Measurements from ENCODE around the gene MT1B. TPM values are rescaled to one million over a fixed set of nuclear protein-coding genes. Genes with fewer than 3 reads are reported as not detected.

The MT1B gene
- total and polyA plus RNA-seq, 2 of the 13 experiments (the other 11 are each of a cell fraction or from before 2014, with no cell fraction given), result 0.89 TPM; not detected in 1

GRCh38 chr16:56607675-56608042 is 44.0 kb upstream of the MT1B start:
- POLR2A ChIA-PET, result interaction anchor here (0.8 to 3.4 kb wide), 18 partner anchors 11 to 765 kb away, joined by 3 to 39 read pairs (median 4); partner anchors contain the start of genes CX3CL1, HERPUD1, MT1E and MT1G
- FAIRE-seq, result no peak
- peak overlapping the region; percentile 79 for H3K9ac ChIP-seq (ENCODE audit: insufficient read depth, low read depth, low read length)
- no peaks in the 10 kb centered on the region for H3K36me3 ChIP-seq (replicated peaks in 1 of 2; ENCODE audit: control insufficient read depth in 1 of 2, insufficient read depth in 2 of 2, low read length in 2 of 2)
- peak; percentile 2 for ATAC-seq
- H4K20me1 ChIP-seq (ENCODE audit: insufficient read depth, low read length), result no peaks in the 10 kb centered on the region
- no peaks in the 10 kb centered on the region; a peak in 1 of 5 replicates for H3K27me3 ChIP-seq (ENCODE audit: control insufficient read depth in 1 of 2, insufficient read depth in 2 of 2, low read length in 2 of 2)
- TSS peak; percentile 95 for BruUV-seq (replicated peaks)
- H3K79me2 ChIP-seq (ENCODE audit: insufficient read depth, low read length), result no peaks in the 10 kb centered on the region
- peak overlapping the region; percentile 75 to 84 (median 78) for H3K4me3 ChIP-seq (replicated peaks in 1 of 3; ENCODE audit: insufficient read depth in 1 of 3, low read depth in 2 of 3, low read length in 3 of 3)
- H2AFZ ChIP-seq (ENCODE audit: low read length), result no peak overlapping the region
- peak overlapping the region; percentile 91 for H3K4me2 ChIP-seq (ENCODE audit: low read depth, low read length)
- intact Hi-C loops (cut with micrococcal nuclease; ENCODE audit: unreplicated experiment), result loop anchor here (1.0 to 10.0 kb wide), 4 partner anchors 19 to 257 kb away; partner anchors contain the start of genes MT1B, MT1F and SLC12A3
- CTCF ChIA-PET (ENCODE audit: low intra/inter-chr PET ratio, low total read pairs), result no interaction called here
- no peak for DNase-seq (ENCODE audit: low spot score)
- no peaks in the 10 kb centered on the region for H3K9me3 ChIP-seq (ENCODE audit: low read length)
- in situ Hi-C loops (cut with HindIII; ENCODE audit: extremely low pct_ligation_motif_present, low pct_unique_long_range_greater_than_20kb), result no loop called here
- H3K4me1 ChIP-seq (ENCODE audit: insufficient read depth, low read length), result peaks cover 72% of the 10 kb centered on the region
- H3K27ac ChIP-seq (ENCODE audit: extremely low read length, insufficient read depth, low read length), result peak overlapping the region; percentile 93
- 0% methylated on average over 2 of the region's 2 CpGs for WGBS (ENCODE audit: low lambda C conversion rate)
- no peak for TF ChIP-seq HNF4G (IDR thresholded peaks at IDR 0.05; ENCODE audit: borderline replicate concordance, low read depth, low read length)
- no peak for TF ChIP-seq HNF4G (CRISPR knock-in tag; IDR thresholded peaks at IDR 0.05; ENCODE audit: borderline replicate concordance, low read depth)
- TF ChIP-seq ZSCAN30 (CRISPR knock-in tag; IDR thresholded peaks at IDR 0.05), result peak; percentile 36; the same call in 1 of the 2 replicates
- TF ChIP-seq ZNF17 (CRISPR knock-in tag; IDR thresholded peaks at IDR 0.05), result no peak
- TF ChIP-seq ZFP36L2 (CRISPR knock-in tag; IDR thresholded peaks at IDR 0.05), result no peak
- TF ChIP-seq, protein P1, sequence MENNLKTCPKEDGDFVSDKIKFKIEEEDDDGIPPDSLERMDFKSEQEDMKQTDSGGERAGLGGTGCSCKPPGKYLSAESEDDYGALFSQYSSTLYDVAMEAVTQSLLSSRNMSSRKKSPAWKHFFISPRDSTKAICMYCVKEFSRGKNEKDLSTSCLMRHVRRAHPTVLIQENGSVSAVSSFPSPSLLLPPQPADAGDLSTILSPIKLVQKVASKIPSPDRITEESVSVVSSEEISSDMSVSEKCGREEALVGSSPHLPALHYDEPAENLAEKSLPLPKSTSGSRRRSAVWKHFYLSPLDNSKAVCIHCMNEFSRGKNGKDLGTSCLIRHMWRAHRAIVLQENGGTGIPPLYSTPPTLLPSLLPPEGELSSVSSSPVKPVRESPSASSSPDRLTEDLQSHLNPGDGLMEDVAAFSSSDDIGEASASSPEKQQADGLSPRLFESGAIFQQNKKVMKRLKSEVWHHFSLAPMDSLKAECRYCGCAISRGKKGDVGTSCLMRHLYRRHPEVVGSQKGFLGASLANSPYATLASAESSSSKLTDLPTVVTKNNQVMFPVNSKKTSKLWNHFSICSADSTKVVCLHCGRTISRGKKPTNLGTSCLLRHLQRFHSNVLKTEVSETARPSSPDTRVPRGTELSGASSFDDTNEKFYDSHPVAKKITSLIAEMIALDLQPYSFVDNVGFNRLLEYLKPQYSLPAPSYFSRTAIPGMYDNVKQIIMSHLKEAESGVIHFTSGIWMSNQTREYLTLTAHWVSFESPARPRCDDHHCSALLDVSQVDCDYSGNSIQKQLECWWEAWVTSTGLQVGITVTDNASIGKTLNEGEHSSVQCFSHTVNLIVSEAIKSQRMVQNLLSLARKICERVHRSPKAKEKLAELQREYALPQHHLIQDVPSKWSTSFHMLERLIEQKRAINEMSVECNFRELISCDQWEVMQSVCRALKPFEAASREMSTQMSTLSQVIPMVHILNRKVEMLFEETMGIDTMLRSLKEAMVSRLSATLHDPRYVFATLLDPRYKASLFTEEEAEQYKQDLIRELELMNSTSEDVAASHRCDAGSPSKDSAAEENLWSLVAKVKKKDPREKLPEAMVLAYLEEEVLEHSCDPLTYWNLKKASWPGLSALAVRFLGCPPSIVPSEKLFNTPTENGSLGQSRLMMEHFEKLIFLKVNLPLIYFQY (CRISPR knock-in tag; IDR thresholded peaks at IDR 0.05; ENCODE audit: borderline replicate concordance), result no peak
- no peak for TF ChIP-seq ZNF841 (CRISPR knock-in tag; IDR thresholded peaks at IDR 0.05; ENCODE audit: borderline replicate concordance)
- TF ChIP-seq ZNF441 (CRISPR knock-in tag; IDR thresholded peaks at IDR 0.05; ENCODE audit: borderline replicate concordance), result no peak
- TF ChIP-seq, protein P2, sequence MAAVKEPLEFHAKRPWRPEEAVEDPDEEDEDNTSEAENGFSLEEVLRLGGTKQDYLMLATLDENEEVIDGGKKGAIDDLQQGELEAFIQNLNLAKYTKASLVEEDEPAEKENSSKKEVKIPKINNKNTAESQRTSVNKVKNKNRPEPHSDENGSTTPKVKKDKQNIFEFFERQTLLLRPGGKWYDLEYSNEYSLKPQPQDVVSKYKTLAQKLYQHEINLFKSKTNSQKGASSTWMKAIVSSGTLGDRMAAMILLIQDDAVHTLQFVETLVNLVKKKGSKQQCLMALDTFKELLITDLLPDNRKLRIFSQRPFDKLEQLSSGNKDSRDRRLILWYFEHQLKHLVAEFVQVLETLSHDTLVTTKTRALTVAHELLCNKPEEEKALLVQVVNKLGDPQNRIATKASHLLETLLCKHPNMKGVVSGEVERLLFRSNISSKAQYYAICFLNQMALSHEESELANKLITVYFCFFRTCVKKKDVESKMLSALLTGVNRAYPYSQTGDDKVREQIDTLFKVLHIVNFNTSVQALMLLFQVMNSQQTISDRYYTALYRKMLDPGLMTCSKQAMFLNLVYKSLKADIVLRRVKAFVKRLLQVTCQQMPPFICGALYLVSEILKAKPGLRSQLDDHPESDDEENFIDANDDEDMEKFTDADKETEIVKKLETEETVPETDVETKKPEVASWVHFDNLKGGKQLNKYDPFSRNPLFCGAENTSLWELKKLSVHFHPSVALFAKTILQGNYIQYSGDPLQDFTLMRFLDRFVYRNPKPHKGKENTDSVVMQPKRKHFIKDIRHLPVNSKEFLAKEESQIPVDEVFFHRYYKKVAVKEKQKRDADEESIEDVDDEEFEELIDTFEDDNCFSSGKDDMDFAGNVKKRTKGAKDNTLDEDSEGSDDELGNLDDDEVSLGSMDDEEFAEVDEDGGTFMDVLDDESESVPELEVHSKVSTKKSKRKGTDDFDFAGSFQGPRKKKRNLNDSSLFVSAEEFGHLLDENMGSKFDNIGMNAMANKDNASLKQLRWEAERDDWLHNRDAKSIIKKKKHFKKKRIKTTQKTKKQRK (IDR thresholded peaks at IDR 0.05; ENCODE audit: low read length), result no peak
- no peak for TF ChIP-seq HOXA7 (CRISPR knock-in tag; IDR thresholded peaks at IDR 0.05)
- TF ChIP-seq ZFP82 (CRISPR knock-in tag; IDR thresholded peaks at IDR 0.05; ENCODE audit: borderline replicate concordance), result peak; percentile 32; the same call in 1 of the 2 replicates
- no peak for TF ChIP-seq PBX2 (CRISPR knock-in tag; IDR thresholded peaks at IDR 0.05)
- no peak for TF ChIP-seq ARNT2 (CRISPR knock-in tag; IDR thresholded peaks at IDR 0.05; ENCODE audit: low read depth)
- TF ChIP-seq NR2F1 (CRISPR knock-in tag; IDR thresholded peaks at IDR 0.05), result 0 out of 4 replicates have a peak, but pooled peaks of 1 of the 2 experiments have one; percentile 3
- TF ChIP-seq KLF16 (CRISPR knock-in tag; IDR thresholded peaks at IDR 0.05), result 0 out of 4 replicates have a peak, but pooled peaks of 1 of the 2 experiments have one; percentile 22
